Ascending aorta (tissue), 2 donors: ENCODE measurements around the gene AP2A2. TPM values are rescaled to one million over a fixed set of nuclear protein-coding genes. Genes with fewer than 3 reads are reported as not detected.

Experiments
- DNase-seq, 2 donors: peaks; one replicate each; pipeline ENCODE4 v3.0.0-alpha.2; 2019; ENCODE audit warnings: low spot score in 2 of 2
- H3K27ac ChIP-seq, 2 donors: fragments of 200-600 bp; sonication (generic); one replicate each; pipeline ENCODE4 v1.5.1; 2016 to 2017; ENCODE audit warnings: mild to moderate bottlenecking in 1 of 2
- H3K27me3 ChIP-seq: fragments of 200-600 bp; sonication (generic); one replicate; pipeline ENCODE4 v1.5.1; 2017
- H3K36me3 ChIP-seq, 2 donors: fragments of 200-600 bp; sonication (generic); one replicate each; pipeline ENCODE4 v1.5.1; 2016
- H3K4me1 ChIP-seq, 2 donors: fragments of 200-600 bp; sonication (generic); one replicate each; pipeline ENCODE4 v1.5.1; 2016 to 2017; ENCODE audit warnings: mild to moderate bottlenecking in 1 of 2
- H3K4me3 ChIP-seq, 2 donors: fragments of 200-600 bp; sonication (generic); one replicate each; pipeline ENCODE4 v1.5.1; 2016 to 2017; ENCODE audit warnings: mild to moderate bottlenecking in 1 of 2
- H3K9me3 ChIP-seq, 2 donors: fragments of 200-600 bp; sonication (generic); one replicate each; pipeline ENCODE4 v1.5.1; 2016
- CTCF ChIP-seq, 3 experiments: fragments of 200-600 bp in 2 of 3; fragments of 450-650 bp in 1 of 3; sonication (generic) in 2 of 3; IDR thresholded peaks; one replicate each; pipeline ENCODE4 v1.5.1; 2016 to 2019; ENCODE audit warnings: antibody characterized with exemption in 3 of 3, mild to moderate bottlenecking in 1 of 3, moderate library complexity in 1 of 3
- intact Hi-C: fragments of 100-400 bp; cut with DNase I; formaldehyde crosslinking; loops from one replicate; pipeline ENCODE4 v1.15.1; 2023
- total RNA-seq: library from RNA; depleted of rRNA; stranded (reverse); fragments of >200 nt; gene quantifications from one replicate; pipeline ENCODE4 v1.1.0, GENCODE V29; 2016

Gene AP2A2
- total RNA-seq, 1 donor from 2014 or later = 118 TPM

GRCh38 chr11:996681-997080, 71.0 kb downstream of the AP2A2 start:
- Histone ChIP-seq H3K4me3 (no peak overlapping the region), H3K27ac (no peak overlapping the region), H3K9me3 (no peaks in the 10 kb centered on the region), H3K4me1 (no peaks in the 10 kb centered on the region), H3K27me3 (no peaks in the 10 kb centered on the region), H3K36me3 (peaks cover 59 to 75% of the 10 kb centered on the region in 2 donors)
- no peak for DNase-seq
- intact Hi-C loops = no loop called here
- no peak for TF ChIP-seq CTCF (IDR thresholded peaks at IDR 0.05)

- no peak for DNase-seq
- no peak overlapping the region for H3K27ac ChIP-seq
- peaks cover 59 to 75% of the 10 kb centered on the region in 2 donors for H3K36me3 ChIP-seq
- no peaks in the 10 kb centered on the region for H3K27me3 ChIP-seq
- intact Hi-C loops = no loop called here
- H3K4me1 ChIP-seq = no peaks in the 10 kb centered on the region
- H3K9me3 ChIP-seq = no peaks in the 10 kb centered on the region
- no peak for TF ChIP-seq CTCF (IDR thresholded peaks at IDR 0.05)
- no peak overlapping the region for H3K4me3 ChIP-seq
Measured at GRCh38 chr11:997907-998306, 72.2 kb downstream of the AP2A2 start.

- no peaks in the 10 kb centered on the region for H3K4me1 ChIP-seq
- no peak for TF ChIP-seq CTCF (IDR thresholded peaks at IDR 0.05)
- intact Hi-C loops = no loop called here
- H3K27ac ChIP-seq = no peak overlapping the region
- no peaks in the 10 kb centered on the region for H3K9me3 ChIP-seq
- no peaks in the 10 kb centered on the region for H3K27me3 ChIP-seq
- DNase-seq = no peak
- no peak overlapping the region for H3K4me3 ChIP-seq
- H3K36me3 ChIP-seq = peaks cover 55 to 74% of the 10 kb centered on the region in 2 donors
Measured at GRCh38 chr11:999009-999408, 73.3 kb downstream of the AP2A2 start.

- DNase-seq = no peak
- intact Hi-C loops = no loop called here
- Histone ChIP-seq H3K27ac (no peak overlapping the region), H3K27me3 (no peaks in the 10 kb centered on the region), H3K4me3 (no peak overlapping the region), H3K36me3 (peaks cover 57 to 73% of the 10 kb centered on the region in 2 donors), H3K9me3 (no peaks in the 10 kb centered on the region), H3K4me1 (no peaks in the 10 kb centered on the region)
- no peak for TF ChIP-seq CTCF (IDR thresholded peaks at IDR 0.05)
Measured at GRCh38 chr11:1000357-1001278, 74.9 kb downstream of the AP2A2 start.

- H3K4me3 ChIP-seq = no peak overlapping the region
- no peaks in the 10 kb centered on the region for H3K9me3 ChIP-seq
- peaks cover 53 to 73% of the 10 kb centered on the region in 2 donors for H3K36me3 ChIP-seq
- no peaks in the 10 kb centered on the region for H3K27me3 ChIP-seq
- no peak overlapping the region for H3K27ac ChIP-seq
- no peaks in the 10 kb centered on the region for H3K4me1 ChIP-seq
- DNase-seq = no peak
- intact Hi-C loops = no loop called here
- TF ChIP-seq CTCF (IDR thresholded peaks at IDR 0.05) = no peak
Measured at GRCh38 chr11:1001617-1002405, 76.1 kb downstream of the AP2A2 start.
